Calu3 (cell line): ENCODE results near the gene ECSIT. TPM values are rescaled to one million over a fixed set of nuclear protein-coding genes. Genes with fewer than 3 reads are reported as not detected.
A peak's percentile ranks its signal among the peaks of the same experiment; 100 is the strongest.

Source experiments
- BruUV-seq: library from RNA; stranded (reverse); fragments of 400-500 nt; replicated peaks from 2 replicates; lab custom pipeline; 2021; lab: Mats Ljungman, UMichigan
- CTCF ChIA-PET: fragments of 300-600 bp; sonication (Branson Sonifier 250); formaldehyde crosslinking; loops from one replicate; lab custom pipeline; 2022; ENCODE audit warnings: antibody characterized with exemption; lab: Charles Lee
- DNase-seq: peaks from one replicate; pipeline ENCODE4 v3.0.0; 2022
- H3K27ac Mint-ChIP-seq: one replicate; pipeline ENCODE4 v1.8.0; 2022; ENCODE audit warnings: mixed read lengths; ENCODE audit not compliant: unreplicated experiment
- H3K27me3 Mint-ChIP-seq: one replicate; pipeline ENCODE4 v1.8.0; 2022; ENCODE audit warnings: mixed read lengths; ENCODE audit not compliant: unreplicated experiment
- H3K36me3 Mint-ChIP-seq: one replicate; pipeline ENCODE4 v1.8.0; 2022; ENCODE audit warnings: mild to moderate bottlenecking, moderate library complexity, mixed read lengths; ENCODE audit not compliant: insufficient read depth, unreplicated experiment
- H3K4me1 Mint-ChIP-seq: one replicate; pipeline ENCODE4 v1.8.0; 2022; ENCODE audit warnings: mild to moderate bottlenecking, low read depth, mixed read lengths; ENCODE audit not compliant: unreplicated experiment
- H3K4me3 Mint-ChIP-seq: one replicate; pipeline ENCODE4 v1.8.0; 2022; ENCODE audit warnings: mild to moderate bottlenecking, low read depth, moderate library complexity, mixed read lengths; ENCODE audit not compliant: unreplicated experiment
- H3K9me3 Mint-ChIP-seq: one replicate; pipeline ENCODE4 v1.8.0; 2022; ENCODE audit warnings: low read depth, mixed read lengths; ENCODE audit not compliant: unreplicated experiment
- CTCF ChIP-seq: fragments of 200-600 bp; IDR thresholded peaks from one replicate; pipeline ENCODE4 v1.8.0; 2022; ENCODE audit warnings: antibody characterized with exemption; ENCODE audit not compliant: unreplicated experiment
- intact Hi-C: fragments of 100-400 bp; cut with micrococcal nuclease; formaldehyde crosslinking; loops from one replicate; pipeline ENCODE4 v1.10.0; 2022; ENCODE audit not compliant: unreplicated experiment
- total RNA-seq: library from RNA; stranded (reverse); gene quantifications from 2 replicates; pipeline ENCODE4 v1.2.3, GENCODE V29; 2022

The ECSIT gene
- total RNA-seq, 1 experiment from 2014 or later = 22.1 TPM

- no peak overlapping the region for H3K4me3 Mint-ChIP-seq
- no peaks in the 10 kb centered on the region for H3K9me3 Mint-ChIP-seq
- no peak for DNase-seq
- no peak for TF ChIP-seq CTCF
- intact Hi-C loops = no loop called here
- no peaks in the 10 kb centered on the region for H3K4me1 Mint-ChIP-seq
- CTCF ChIA-PET = no interaction called here
- peaks cover 4% of the 10 kb centered on the region for H3K36me3 Mint-ChIP-seq
- BruUV-seq = no TSS peak
- H3K27ac Mint-ChIP-seq = no peak overlapping the region
- H3K27me3 Mint-ChIP-seq = peaks cover 51% of the 10 kb centered on the region
These were observed 11.7 kb upstream of the ECSIT start for GRCh38 chr19:11540645-11541044.

GRCh38 chr19:11539495-11540365, 10.8 kb upstream of the ECSIT start:
- intact Hi-C loops = no loop called here
- BruUV-seq = no TSS peak
- Mint-ChIP-seq H3K9me3 (no peaks in the 10 kb centered on the region), H3K4me3 (no peak overlapping the region), H3K27ac (no peak overlapping the region), H3K4me1 (no peaks in the 10 kb centered on the region), H3K27me3 (peaks cover 42% of the 10 kb centered on the region), H3K36me3 (peaks cover 12% of the 10 kb centered on the region)
- CTCF ChIA-PET = no interaction called here
- DNase-seq = no peak
- no peak for TF ChIP-seq CTCF

- Mint-ChIP-seq H3K4me3 (no peak within 1 kb of the TSS), H3K36me3 (peaks cover 15% of the 10 kb centered on the region), H3K4me1 (no peaks in the 10 kb centered on the region), H3K27ac (no peak within 1 kb of the TSS), H3K9me3 (no peaks in the 10 kb centered on the region), H3K27me3 (peaks cover 29% of the 10 kb centered on the region)
- CTCF ChIA-PET = no interaction called here
- intact Hi-C loops = no loop called here
- TF ChIP-seq CTCF = no peak
- no peak for DNase-seq
- no TSS peak for BruUV-seq
These were observed 9.5 kb upstream of the ECSIT start, which contains the start of gene CNN1 for GRCh38 chr19:11538232-11539036. Gene CNN1, plus strand, starts transcription at chr19:11538851. Its CDS starts 77 bp downstream, at chr19:11538928.

GRCh38 chr19:11535792-11536595, 7.1 kb upstream of the ECSIT start:
- no TSS peak for BruUV-seq
- TF ChIP-seq CTCF = peak; percentile 49
- CTCF ChIA-PET = interaction anchor here (0.6 to 1.1 kb wide), 3 partner anchors 23 to 947 kb away, joined by 3 to 4 read pairs (median 3); partner anchors contain the start of gene ELOF1
- Mint-ChIP-seq H3K4me1 (peaks cover 8% of the 10 kb centered on the region), H3K27me3 (peaks cover 27% of the 10 kb centered on the region), H3K9me3 (no peaks in the 10 kb centered on the region), H3K4me3 (no peak overlapping the region), H3K27ac (peak overlapping the region; percentile 75), H3K36me3 (peaks cover 15% of the 10 kb centered on the region)
- DNase-seq = peak; percentile 90
- intact Hi-C loops = no loop called here
